Heart right ventricle (tissue), 16 donors: ENCODE measurements around the gene TET1. TPM values are rescaled to one million over a fixed set of nuclear protein-coding genes. Genes with fewer than 3 reads are reported as not detected.
"Not testable (repeated sequence)": the region's sequence is repeated elsewhere in the genome, so short reads cannot be mapped to it uniquely, and the experiment has no call there.

Experiments used
- ATAC-seq, 8 donors: fragments of 200-7000 bp; cut with Tn5 transposase; one replicate each; pipeline ENCODE4 v1.9.1; 2020; ENCODE audit warnings: mild to moderate bottlenecking in 8 of 8, moderate library complexity in 8 of 8, moderate number of reproducible peaks in 1 of 8
- DNase-seq, 2 donors: peaks; one replicate each; pipeline ENCODE4 v3.0.0-alpha.2; 2020
- H3K27ac ChIP-seq, 10 donors: fragments of 200-600 bp; sonication (generic) in 2 of 10; one replicate each; pipeline versions ENCODE4 v1.5.0 to v1.8.0; 2020 to 2022; ENCODE audit warnings: mild to moderate bottlenecking in 3 of 10
- H3K27me3 ChIP-seq, 7 donors: fragments of 200-600 bp; one replicate each; pipeline ENCODE4 v1.8.0; 2021 to 2022; ENCODE audit warnings: mild to moderate bottlenecking in 2 of 7
- H3K36me3 ChIP-seq, 9 donors: fragments of 200-600 bp; sonication (generic) in 1 of 9; one replicate each; pipeline versions ENCODE4 v1.5.0 to v1.8.0; 2020 to 2022; ENCODE audit warnings: mild to moderate bottlenecking in 2 of 9
- H3K4me1 ChIP-seq, 9 donors: fragments of 200-600 bp; sonication (generic) in 1 of 9; one replicate each; pipeline versions ENCODE4 v1.5.0 to v1.8.0; 2020 to 2022; ENCODE audit warnings: mild to moderate bottlenecking in 4 of 9
- H3K4me3 ChIP-seq, 10 donors: fragments of 200-600 bp; sonication (generic) in 2 of 10; one replicate each; pipeline versions ENCODE4 v1.5.0 to v1.8.0; 2020 to 2022; ENCODE audit warnings: mild to moderate bottlenecking in 7 of 10, moderate library complexity in 2 of 10
- H3K9me3 ChIP-seq, 11 donors: fragments of 200-600 bp in 10 of 11; sonication (generic) in 2 of 11; one replicate each; pipeline versions ENCODE4 v1.5.0 to v1.8.0; 2013 to 2022; ENCODE audit warnings: mild to moderate bottlenecking in 2 of 11, control low read depth in 1 of 11, moderate library complexity in 1 of 11
- CTCF ChIP-seq, 9 donors: fragments of 200-600 bp; sonication (generic) in 2 of 9; IDR thresholded peaks; one replicate each; pipeline versions ENCODE4 v1.5.0 to v1.8.0; 2021 to 2022; ENCODE audit warnings: antibody characterized with exemption in 9 of 9, mild to moderate bottlenecking in 5 of 9, moderate library complexity in 1 of 9
- WGBS, 2 donors: extraction: QIAGEN DNeasy Blood & Tissue Kit; methylation state at CpG; one replicate each; pipeline ENCODE4 v1.1.7; 2013; ENCODE audit warnings: inconsistent platforms in 1 of 2; 5-methylcytosine and 5-hydroxymethylcytosine counted together
- intact Hi-C, 10 donors: fragments of 100-400 bp; cut with DNase I; formaldehyde crosslinking; loops; one replicate each; pipeline versions ENCODE4 v1.11.1 to v1.14.2; 2022
- long read RNA-seq, 3 donors: library from polyadenylated mRNA; unstranded; transcript quantifications; one replicate each; pipeline ENCODE4 v2.0.0, GENCODE V29; 2020 to 2021
- polyA plus RNA-seq, 2 donors: library from polyadenylated mRNA; stranded (reverse); fragments of 200-250 nt; gene quantifications; one replicate each; pipeline ENCODE4 v1.2.3, GENCODE V29; 2013
- total RNA-seq, 10 donors: library from RNA; stranded (reverse); fragmentation: NEBNext Ultra II Directional in 3 of 10; extraction: Animal tissue kit (Norgen Biotek cat#: 25700) in 3 of 10; gene quantifications; one replicate each; pipeline versions ENCODE4 v1.2.1 to v1.2.4, GENCODE V29; 2021 to 2023
- donor health status: Arrhythmogenic right ventricular cardiomyopathy.
- donor health status: ischemic (EF 13 %, LVEDD 7.1; RV severe dilation, severe dysfunction).
- donor health status: healthy with polysubstance abuse.
- donor health status: DM: no; HTN: yes; CAD: no.
- donor health status: DM: no; HTN: no; CAD: no.
- donor health status: ischemic (EF 25% LVEDD 6.9; RV normal size, moderate dysfunction).
- donor health status: ischemic (EF 25% LVEDD 5.7; RV mildly dilated, moderate dysfunction).
- donor health status: healthy.
- donor health status: DM: yes; HTN: yes; CAD: no.
- donor health status: Ischemic cardiomyopathy.
- donor health status: ischemic (EF 35%, LVEDD 5.7; RV mildly dilated, moderate dysfunction).
- donor health status: nonischemic (EF 11% LVEDD 7.7; RV severe dilation, severe dysfunction).
- donor health status: DM: yes; HTN: yes; CAD: no.
- donor health status: PGD.
- donor health status: ischemic (EF 29% LVEDD 5.4; RV normal size, mild dysfunction).
- donor health status: nonischemic (EF 23%, LVEDD 6.1; RV moderate dilation, normal function).

Gene TET1
- total RNA-seq: 1 to 10 TPM; 1.9 to 4.2 (median 3.1) TPM
- polyA plus RNA-seq: under 1 TPM; 0.17 to 0.29 TPM
- long read RNA-seq, donor 1: 0 reads
- long read RNA-seq, donor 2, partial matches to known transcripts: 1 of 1 reads
- long read RNA-seq, donor 2, other reads (novel, unspliced or antisense): 0 of 1 reads
- long read RNA-seq, donor 3, partial matches to known transcripts: 0 of 2 reads
- long read RNA-seq, donor 3, other reads (novel, unspliced or antisense): 2 of 2 reads

- Histone ChIP-seq H3K36me3 (no peaks in the 10 kb centered on the region), H3K9me3 (no peaks in the 10 kb centered on the region), H3K4me3 (peak within 1 kb of the TSS; percentile 61 to 86 (median 74)), H3K27ac (peak within 1 kb of the TSS in 7 of 10 donors; percentile 6 to 56 (median 48)), H3K4me1 (peaks cover 0 to 34% (median 5%) of the 10 kb centered on the region in 9 donors), H3K27me3 (peaks cover 4 to 71% (median 14%) of the 10 kb centered on the region in 7 donors)
- ATAC-seq: peak; percentile 64 to 83 (median 72)
- WGBS, 2 donors: 0% methylated on average over 53 to 66 of the region's 66 CpGs
- no peak for TF ChIP-seq CTCF (IDR thresholded peaks at IDR 0.05)
- peak; percentile 47 to 54 for DNase-seq
- intact Hi-C loops: loop anchor here in 4 of 10 donors (2.0 to 10.0 kb wide), 3 partner anchors 40 to 94 kb away; no protein-coding TSS in a partner anchor
These were observed at the start of gene TET1 for GRCh38 chr10:68560186-68560942. Gene TET1, plus strand, starts transcription at chr10:68560337. Its CDS starts 12,002 bp downstream, at chr10:68572339.

- DNase-seq, H3K4me1 ChIP-seq, ATAC-seq, H3K27me3 ChIP-seq, H3K9me3 ChIP-seq, H3K27ac ChIP-seq, intact Hi-C loops, H3K4me3 ChIP-seq: not testable (repeated sequence)
- WGBS, 2 donors: 91 to 93% methylated on average over 2 of the region's 2 CpGs
- peaks cover 0 to 68% (median 20%) of the 10 kb centered on the region in 9 donors for H3K36me3 ChIP-seq
These were observed 43.9 kb upstream of the TET1 start for GRCh38 chr10:68516216-68516615.

GRCh38 chr10:68516766-68517165 lies 43.4 kb upstream of the TET1 start:
- no peak for TF ChIP-seq CTCF (IDR thresholded peaks at IDR 0.05)
- Histone ChIP-seq H3K36me3 (peaks cover 0 to 70% (median 20%) of the 10 kb centered on the region in 9 donors), H3K27me3 (no peaks in the 10 kb centered on the region), H3K27ac (no peak overlapping the region), H3K9me3 (no peaks in the 10 kb centered on the region), H3K4me1 (no peaks in the 10 kb centered on the region), H3K4me3 (no peak overlapping the region)
- WGBS, 2 donors: 66 to 68% methylated on average over 4 of the region's 4 CpGs
- intact Hi-C loops: no loop called here
- DNase-seq (no peak), ATAC-seq (no peak)

GRCh38 chr10:68517188-68517587 lies 42.9 kb upstream of the TET1 start:
- DNase-seq: no peak

GRCh38 chr10:68518609-68519008 lies 41.5 kb upstream of the TET1 start:
- DNase-seq, ATAC-seq, H3K9me3 ChIP-seq, H3K4me3 ChIP-seq, intact Hi-C loops, H3K27me3 ChIP-seq, H3K27ac ChIP-seq, H3K4me1 ChIP-seq: not testable (repeated sequence)
- 92 to 99% methylated on average over 11 of the region's 11 CpGs for WGBS, 2 donors
- H3K36me3 ChIP-seq: peaks cover 0 to 78% (median 20%) of the 10 kb centered on the region in 9 donors

More at GRCh38 chr10:68517188-68517587, 42.9 kb upstream of the TET1 start:
- H3K36me3 ChIP-seq: peaks cover 0 to 74% (median 20%) of the 10 kb centered on the region in 9 donors
- H3K4me1 ChIP-seq: no peaks in the 10 kb centered on the region
- H3K27me3 ChIP-seq: no peaks in the 10 kb centered on the region
- no peak for ATAC-seq
- no peak for TF ChIP-seq CTCF (IDR thresholded peaks at IDR 0.05)
- 90 to 95% methylated on average over 5 of the region's 5 CpGs for WGBS, 2 donors
- no peak overlapping the region for H3K27ac ChIP-seq
- no peaks in the 10 kb centered on the region for H3K9me3 ChIP-seq
- intact Hi-C loops: no loop called here
- no peak overlapping the region for H3K4me3 ChIP-seq

- H3K27ac ChIP-seq, H3K27me3 ChIP-seq, H3K4me3 ChIP-seq, ATAC-seq, H3K9me3 ChIP-seq, DNase-seq: not testable (repeated sequence)
- WGBS, 2 donors: 73 to 79% methylated on average over 3 of the region's 5 CpGs
- intact Hi-C loops: loop anchor here in 4 of 10 donors (2.0 to 10.0 kb wide), 3 partner anchors 195 to 199 kb away; partner anchors contain the start of gene CCAR1 (in 4 of the 4)
- Histone ChIP-seq H3K4me1 (peaks cover 0 to 14% (median 6%) of the 10 kb centered on the region in 9 donors), H3K36me3 (peaks cover 0 to 34% (median 0%) of the 10 kb centered on the region in 9 donors)
These were observed 34.6 kb upstream of the TET1 start for GRCh38 chr10:68525490-68526038.
